HG03066 (cell line): ENCODE data around the gene ANP32E.
"Not testable (repeated sequence)": the region's sequence is repeated elsewhere in the genome, so short reads cannot be mapped to it uniquely, and the experiment has no call there.

ENCODE experiments used
- ATAC-seq: cut with Tn5 transposase; IDR thresholded peaks from one replicate; pipeline ENCODE4 v1.9.1; 2021; ENCODE audit warnings: low read depth; ENCODE audit not compliant: unreplicated experiment

ANP32E gene

DNA sequence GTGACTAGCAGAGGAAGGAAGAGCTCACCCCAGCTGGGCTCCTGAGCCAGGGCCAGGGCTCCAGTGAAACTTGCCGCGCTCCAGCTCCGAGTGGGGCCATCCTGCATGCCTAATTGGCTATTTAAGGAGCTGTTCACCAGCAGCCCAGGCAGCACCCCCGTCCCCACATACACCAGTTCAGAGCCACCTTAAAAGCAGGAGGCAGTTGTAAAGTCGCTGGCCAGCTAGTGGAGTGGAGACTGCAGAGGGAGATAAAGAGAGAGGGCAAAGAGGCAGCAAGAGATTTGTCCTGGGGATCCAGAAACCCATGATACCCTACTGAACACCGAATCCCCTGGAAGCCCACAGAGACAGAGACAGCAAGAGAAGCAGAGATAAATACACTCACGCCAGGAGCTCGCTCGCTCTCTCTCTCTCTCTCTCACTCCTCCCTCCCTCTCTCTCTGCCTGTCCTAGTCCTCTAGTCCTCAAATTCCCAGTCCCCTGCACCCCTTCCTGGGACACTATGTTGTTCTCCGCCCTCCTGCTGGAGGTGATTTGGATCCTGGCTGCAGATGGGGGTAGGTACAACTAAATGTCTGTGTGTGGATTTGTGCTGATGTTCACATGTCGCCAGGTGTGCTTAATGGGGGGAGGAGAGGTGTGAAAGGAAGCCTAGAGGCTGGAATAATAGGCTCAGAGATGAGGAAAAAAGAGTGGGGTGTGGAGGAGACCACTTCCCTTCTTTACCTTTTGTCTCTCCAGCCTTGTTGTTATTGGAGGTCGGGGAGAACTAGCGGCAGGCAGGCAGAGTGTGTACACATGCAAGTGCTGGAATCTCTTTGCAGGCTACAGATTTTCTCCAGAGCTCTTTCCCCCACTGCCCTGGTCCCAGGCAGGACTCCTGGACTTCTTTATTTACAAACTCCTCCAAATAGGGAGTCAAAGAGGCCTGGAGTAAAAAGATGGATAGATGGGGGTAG lies 22.0 kb upstream of the ANP32E start, which contains the start of gene CA14:
Gene CA14 (plus strand): TSS at position 151 of the 962 bp plus-strand sequence. CDS start 355 bp downstream, at position 506.
- ATAC-seq, result no peak

- no peak for ATAC-seq
Observed at GRCh38 chr1:150256554-150257341, 20.8 kb upstream of the ANP32E start.

DNA sequence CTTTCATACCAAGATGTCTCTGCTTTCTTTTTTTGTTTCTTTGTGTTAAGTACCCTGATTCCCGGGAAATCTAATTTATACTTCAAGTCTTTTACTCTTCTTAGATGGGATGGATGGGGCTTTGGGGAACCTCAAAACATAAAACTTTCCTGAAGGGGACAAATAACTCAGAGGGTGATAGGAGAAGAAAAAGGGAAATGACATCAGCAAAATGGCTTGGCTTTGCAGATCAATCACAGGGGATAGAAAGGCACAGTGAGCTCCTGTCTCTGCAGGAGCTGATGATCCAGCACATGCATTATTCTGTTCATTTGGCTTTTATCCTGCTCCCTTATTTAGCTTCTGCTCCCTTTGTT lies 20.3 kb upstream of the ANP32E start:
- ATAC-seq, result no peak

- ATAC-seq, result no peak
Observed at GRCh38 chr1:150249936-150250335, 14.0 kb upstream of the ANP32E start.

- no peak for ATAC-seq
Observed at GRCh38 chr1:150243003-150243402, 7.1 kb upstream of the ANP32E start.

- ATAC-seq, result no peak
Observed at GRCh38 chr1:150237746-150238145, 1.8 kb upstream of the ANP32E start.

- ATAC-seq, result not testable (repeated sequence)
Observed at GRCh38 chr1:150237176-150237575, 1.3 kb upstream of the ANP32E start.

- no peak for ATAC-seq
Observed at GRCh38 chr1:150236614-150237100, 745 bp upstream of the ANP32E start.

DNA sequence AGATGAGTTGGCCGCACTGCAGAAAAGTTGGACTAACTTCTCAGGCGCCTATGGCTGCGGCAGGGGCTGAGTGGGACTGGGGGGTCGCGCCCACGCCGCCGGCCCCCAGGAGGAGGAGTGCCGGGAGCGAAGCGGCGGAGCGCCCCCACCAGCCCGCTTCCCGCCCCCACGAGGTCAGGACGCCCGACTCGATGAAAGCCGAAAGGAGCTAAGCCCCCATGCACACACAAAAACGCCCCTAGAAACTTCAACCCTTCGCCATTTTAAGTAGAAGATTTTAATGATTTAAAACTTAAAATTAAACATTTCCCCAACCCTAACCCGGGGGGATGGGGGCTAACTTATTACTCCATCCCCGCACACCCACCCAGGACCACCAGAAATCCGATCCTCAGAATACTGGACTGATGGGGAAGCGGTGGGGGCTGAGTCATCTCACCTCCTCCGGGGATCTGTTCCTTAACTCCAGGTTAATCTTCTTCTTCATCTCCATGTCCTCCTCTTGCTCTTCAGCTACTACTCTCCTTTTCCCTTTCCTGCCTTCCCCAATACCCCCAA lies 539 bp downstream of the ANP32E start:
- ATAC-seq, result no peak

DNA sequence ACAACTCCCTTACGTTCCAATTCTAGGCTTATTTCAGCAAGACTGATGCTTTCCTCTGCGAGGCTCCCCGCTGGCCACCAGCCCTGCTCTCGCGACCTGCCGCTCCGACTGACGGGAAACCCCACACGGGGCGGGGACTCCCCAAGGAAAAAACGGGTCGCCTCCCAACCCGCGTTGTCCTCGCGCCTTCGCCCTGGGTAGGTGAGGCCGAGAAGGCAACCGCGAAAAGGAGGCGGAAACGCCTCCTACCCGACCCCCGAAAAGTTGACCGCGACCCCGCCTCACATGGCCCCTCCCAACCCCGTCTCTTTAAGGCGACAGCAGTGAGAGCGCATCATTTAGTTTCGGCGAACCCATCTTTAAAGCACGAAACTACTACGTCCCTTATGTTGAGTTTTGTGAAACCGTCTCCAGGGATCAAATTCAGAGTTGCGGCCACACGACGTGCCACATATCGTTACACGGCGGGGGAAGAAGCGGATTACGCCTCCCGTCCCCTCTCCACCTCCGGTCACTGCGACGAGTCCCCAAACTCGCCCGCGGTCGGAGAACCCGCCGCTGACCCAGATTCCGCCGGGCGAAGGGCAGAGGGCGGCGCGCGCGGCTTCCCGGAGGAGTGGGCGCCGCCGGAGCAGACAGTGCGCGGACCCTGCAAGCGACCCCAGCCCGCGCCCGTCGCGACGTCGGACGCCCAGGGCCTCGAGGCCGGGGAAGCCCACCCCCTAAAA lies 1.2 kb downstream of the ANP32E start:
- ATAC-seq, result no peak

- no peak for ATAC-seq
Observed at GRCh38 chr1:150234309-150234565, 1.7 kb downstream of the ANP32E start.

DNA sequence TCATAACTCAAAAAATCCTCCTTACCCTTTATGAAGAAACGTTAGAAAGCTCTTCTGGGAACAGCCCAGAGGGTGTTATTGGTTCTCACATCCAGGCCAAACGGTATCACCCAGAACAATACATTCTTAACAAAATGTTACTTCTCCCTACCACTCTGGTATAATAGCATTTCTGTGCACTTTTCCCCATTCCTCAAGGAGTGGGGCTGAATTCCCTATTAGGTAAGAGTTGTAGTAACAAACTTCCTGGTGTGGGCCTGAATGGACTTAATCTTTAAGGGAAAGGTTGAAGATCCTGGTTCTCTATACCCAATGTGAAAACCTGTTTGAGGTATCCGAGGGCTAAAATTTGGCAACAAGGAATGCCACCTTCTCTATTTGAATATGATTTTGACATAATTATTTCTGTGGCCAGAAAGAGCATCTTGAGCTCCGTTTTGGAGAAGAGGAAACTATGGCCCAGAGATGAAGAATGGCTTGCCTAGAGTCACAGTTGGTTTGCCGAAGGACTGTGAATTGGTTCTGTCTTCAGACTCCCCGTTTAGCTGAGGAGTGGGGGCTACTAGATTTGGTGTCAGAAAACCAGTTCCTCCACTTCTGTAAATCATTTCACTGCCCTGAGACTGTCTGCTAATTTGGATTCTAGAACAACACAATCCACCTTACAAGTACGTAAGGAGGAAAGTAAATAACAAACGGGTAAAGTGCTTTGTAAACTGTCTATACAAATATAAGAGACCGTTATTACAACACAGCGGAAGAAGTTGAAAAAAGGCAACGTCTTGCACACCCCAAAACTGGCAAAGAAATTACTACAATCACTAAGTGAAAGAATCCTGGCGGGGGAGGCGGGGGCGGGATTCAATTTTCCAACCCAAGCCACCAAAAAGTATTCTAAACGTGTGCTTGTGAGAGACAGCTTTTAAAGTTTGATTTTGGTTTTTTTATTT lies 2.3 kb downstream of the ANP32E start:
- ATAC-seq, result no peak

DNA sequence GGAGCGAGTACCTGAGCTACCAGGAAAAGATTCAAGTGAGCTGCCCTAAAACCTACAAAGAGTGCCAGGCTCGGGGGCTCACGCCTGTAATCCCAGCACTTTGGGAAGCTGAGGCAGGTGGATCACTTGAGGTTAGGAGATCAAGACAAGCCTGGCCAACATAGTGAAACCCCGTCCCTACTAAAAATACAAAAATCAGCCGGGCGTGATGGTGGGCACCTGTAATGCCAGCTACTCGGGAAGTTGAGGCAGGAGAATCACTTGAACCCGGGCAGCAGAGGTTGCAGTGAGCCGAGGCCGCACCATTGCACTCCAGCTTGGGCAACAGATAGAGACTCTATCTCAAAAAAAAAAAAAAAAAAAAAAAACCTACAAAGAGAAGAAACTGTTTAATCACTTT lies 3.0 kb downstream of the ANP32E start:
- ATAC-seq, result not testable (repeated sequence)

DNA sequence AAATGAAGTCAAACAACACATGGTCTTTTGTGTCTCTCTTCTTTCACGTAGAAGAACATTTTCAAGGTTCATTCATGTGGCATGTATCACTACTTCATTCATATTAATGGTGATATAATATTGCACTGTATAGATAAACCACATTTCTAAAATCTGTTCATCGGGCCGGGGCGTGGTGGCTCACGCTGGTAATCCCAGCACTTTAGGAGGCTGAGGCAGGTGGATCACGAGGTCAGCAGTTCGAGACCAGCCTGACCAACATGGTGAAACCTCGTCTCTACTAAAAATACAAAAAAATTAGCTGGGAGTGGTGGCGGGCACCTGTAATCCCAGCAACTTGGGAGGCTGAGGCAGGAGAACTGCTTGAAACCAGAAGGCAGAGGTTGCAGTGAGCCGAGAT lies 7.7 kb downstream of the ANP32E start:
- not testable (repeated sequence) for ATAC-seq

GRCh38 chr1:150227228-150227627 lies 8.7 kb downstream of the ANP32E start:
- no peak for ATAC-seq

GRCh38 chr1:150226486-150226885 lies 9.4 kb downstream of the ANP32E start:
- no peak for ATAC-seq

DNA sequence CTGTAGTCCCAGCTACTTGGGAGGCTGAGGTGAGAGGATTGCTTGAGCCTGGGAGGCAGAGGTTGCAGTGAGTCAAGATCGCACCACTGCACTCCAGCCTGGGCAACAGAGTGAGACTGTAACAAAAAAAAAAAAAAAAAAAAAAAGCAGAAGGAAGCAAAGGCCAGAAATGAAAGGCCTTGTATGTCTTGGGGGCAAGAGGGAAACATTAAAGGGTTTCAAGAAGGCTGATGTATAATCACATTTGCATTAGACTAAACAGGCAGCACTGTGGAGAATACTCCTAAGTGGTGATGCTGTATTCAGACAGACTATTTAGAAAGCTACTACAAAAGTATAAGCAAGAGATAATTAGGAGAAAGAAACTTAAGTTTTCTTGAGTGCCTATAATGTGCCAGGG lies 10.4 kb downstream of the ANP32E start:
- ATAC-seq, result no peak

DNA sequence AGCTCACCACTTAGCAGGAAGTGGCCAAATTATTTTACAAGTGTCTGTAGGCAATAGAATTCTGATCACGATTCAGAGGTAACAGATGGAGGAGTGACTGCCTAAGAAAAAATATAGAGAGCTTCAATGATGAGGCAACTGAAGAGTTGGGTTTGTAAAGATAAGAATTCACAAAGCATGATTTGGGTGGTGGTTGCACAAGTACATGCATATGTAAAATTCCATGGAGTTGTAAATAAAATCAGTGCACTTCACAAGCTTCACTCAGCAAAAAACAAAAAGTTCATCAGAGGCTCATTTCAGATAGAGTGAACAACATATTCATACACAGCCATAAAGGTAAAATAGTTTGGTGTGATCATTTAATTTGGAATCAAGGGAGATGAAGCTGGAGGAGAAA lies 10.9 kb downstream of the ANP32E start:
- no peak for ATAC-seq

- no peak for ATAC-seq
Observed at GRCh38 chr1:150221552-150221951, 14.4 kb downstream of the ANP32E start.

GRCh38 chr1:150215855-150216254 lies 20.1 kb downstream of the ANP32E start:
- not testable (repeated sequence) for ATAC-seq
